K562 (cell line): ENCODE data around the gene RIN3. TPM values are rescaled to one million over a fixed set of nuclear protein-coding genes. Genes with fewer than 3 reads are reported as not detected.

ENCODE experiments used
- ATAC-seq: fragments of 200-7000 bp; cut with Tn5 transposase; 3 replicates; pipeline ENCODE4 v1.9.1; 2020; ENCODE audit warnings: moderate library complexity
- BruUV-seq: library from RNA; stranded (reverse); fragments of 400-500 nt; replicated peaks from 2 replicates; lab custom pipeline; 2021; lab: Mats Ljungman, UMichigan
- CTCF ChIA-PET: fragments of 300-600 bp; formaldehyde crosslinking; extraction: SDS; loops from one replicate; lab custom pipeline; 2021; ENCODE audit warnings: low intra/inter-chr PET ratio; lab: Yijun Ruan, JAX
- POLR2A ChIA-PET: fragments of 300-600, 350-650 bp; sonication (Branson Sonifier 250); formaldehyde crosslinking; extraction: SDS; loops from one replicate; lab custom pipeline; 2021; ENCODE audit warnings: antibody characterized with exemption, inconsistent platforms; lab: Yijun Ruan, JAX
- DNase-seq, 4 experiments: peaks; one replicate each; pipeline versions ENCODE4 v3.0.0 to v3.0.0-alpha.2; 2011 to 2018; ENCODE audit warnings: low spot score in 3 of 4, mixed read lengths in 3 of 4; ENCODE audit errors: extremely low read depth in 1 of 4
- FAIRE-seq: peaks from 2 replicates; lab custom pipeline; 2011; peaks lifted over from hg19 to GRCh38; lab: Jason Lieb, UNC
- H2AFZ ChIP-seq: 2 replicates; pipeline ENCODE4 v1.6.0; 2011; ENCODE audit warnings: low read depth, low read length, control low read depth, inconsistent platforms
- H3K27ac ChIP-seq: fragments of 200-600 bp; 3 replicates; pipeline ENCODE4 v1.8.0; 2011; ENCODE audit warnings: low read depth, mild to moderate bottlenecking, control low read depth, inconsistent platforms, low read length, moderate library complexity, mixed read lengths; ENCODE audit errors: extremely low read depth
- H3K27me3 ChIP-seq, 2 experiments: fragments of 300-600 bp in 1 of 2; 2 replicates in 1 of 2; 3 replicates in 1 of 2; pipeline versions ENCODE4 v1.6.0 to v1.8.0; 2011; ENCODE audit warnings: inconsistent platforms in 2 of 2, low read length in 2 of 2, mild to moderate bottlenecking in 1 of 2, mixed read lengths in 1 of 2, moderate library complexity in 1 of 2; ENCODE audit not compliant: control insufficient read depth in 2 of 2, insufficient read depth in 2 of 2
- H3K36me3 ChIP-seq: fragments of 300-600 bp; 3 replicates; pipeline ENCODE4 v1.8.0; 2011; ENCODE audit warnings: mild to moderate bottlenecking, low read length, inconsistent platforms; ENCODE audit not compliant: control insufficient read depth, insufficient read depth
- H3K4me1 ChIP-seq, 2 experiments: fragments of 200-600 bp in 1 of 2; replicated peaks in 1 of 2; 2 replicates in 1 of 2; 3 replicates in 1 of 2; pipeline versions ENCODE4 v1.5.1 to v1.8.0; 2011; ENCODE audit warnings: inconsistent platforms in 2 of 2, low read length in 2 of 2, mild to moderate bottlenecking in 1 of 2, mixed read lengths in 1 of 2, moderate library complexity in 1 of 2; ENCODE audit not compliant: control insufficient read depth in 2 of 2, insufficient read depth in 2 of 2
- H3K4me2 ChIP-seq: 2 replicates; pipeline ENCODE4 v1.6.1; 2011; ENCODE audit warnings: low read length, control low read depth, inconsistent platforms, mixed read lengths; ENCODE audit not compliant: insufficient read depth
- H3K4me3 ChIP-seq: fragments of 200-600 bp; sonication (generic), shearing (Covaris generic); 2 replicates; pipeline ENCODE4 v1.5.1; 2016; ENCODE audit warnings: control low read depth, inconsistent platforms
- H3K79me2 ChIP-seq: fragments of 200-600 bp; 3 replicates; pipeline ENCODE4 v1.8.0; 2011; ENCODE audit warnings: low read length, inconsistent platforms; ENCODE audit not compliant: control insufficient read depth, insufficient read depth
- H3K9ac ChIP-seq, 2 experiments: 2 replicates each; pipeline versions ENCODE4 v1.6.0 to v1.6.1; 2011; ENCODE audit warnings: low read depth in 2 of 2, low read length in 2 of 2, control low read depth in 1 of 2, inconsistent platforms in 1 of 2, mild to moderate bottlenecking in 1 of 2, mixed read lengths in 1 of 2; ENCODE audit not compliant: insufficient read depth in 1 of 2
- H3K9me1 ChIP-seq: one replicate; pipeline ENCODE4 v1.6.0; 2011; ENCODE audit warnings: inconsistent platforms, mild to moderate bottlenecking, low read length, moderate library complexity; ENCODE audit not compliant: control insufficient read depth, insufficient read depth
- H3K9me3 ChIP-seq: replicated peaks from 2 replicates; pipeline ENCODE4 v1.5.1; 2011; ENCODE audit warnings: low read depth, low read length, inconsistent platforms; ENCODE audit not compliant: control insufficient read depth, insufficient read depth
- H4K20me1 ChIP-seq: replicated peaks from 2 replicates; pipeline ENCODE4 v1.6.1; 2011; ENCODE audit warnings: low read length, inconsistent platforms, mixed read lengths; ENCODE audit not compliant: control insufficient read depth, insufficient read depth
- ATF4 ChIP-seq: fragments of 450-650 bp; formaldehyde crosslinking; IDR thresholded peaks from 2 replicates; pipeline ENCODE4 v1.4.0; 2022; ENCODE audit warnings: mild to moderate bottlenecking, moderate library complexity
- FOSL1 ChIP-seq: fragments of 200-800 bp; sonication (Bioruptor generic); conservative IDR thresholded peaks from 2 replicates; pipeline ENCODE4 v1.6.1; 2016; ENCODE audit warnings: missing genetic modification characterization, missing compliant biosample characterization
- FOXA3 ChIP-seq, 2 experiments: fragments of 450-650 bp in 1 of 2; sonication (generic) in 1 of 2; formaldehyde crosslinking; IDR thresholded peaks in 1 of 2; conservative IDR thresholded peaks in 1 of 2; 2 replicates each; pipeline versions ENCODE4 v1.4.0 to v1.8.0; 2020 to 2022; ENCODE audit warnings: mild to moderate bottlenecking in 2 of 2, missing genetic modification reagents in 1 of 2
- HBP1 ChIP-seq: fragments of 450-650 bp; formaldehyde crosslinking; IDR thresholded peaks from 2 replicates; pipeline ENCODE4 v1.4.0; 2022; ENCODE audit warnings: missing genetic modification characterization
- JUND ChIP-seq, 2 experiments: IDR thresholded peaks; 2 replicates in 1 of 2; 3 replicates in 1 of 2; pipeline ENCODE4 v1.6.1; 2011; ENCODE audit warnings: borderline replicate concordance in 2 of 2, low read depth in 2 of 2, low read length in 2 of 2, improper control_type of control experiment in 1 of 2, missing biosample characterization in 1 of 2, missing genetic modification characterization in 1 of 2, missing genetic modification reagents in 1 of 2
- NR3C1 ChIP-seq: sonication (generic); formaldehyde crosslinking; IDR thresholded peaks from 2 replicates; pipeline ENCODE4 v1.8.1; 2022; ENCODE audit warnings: missing genetic modification reagents
- TCFL5 ChIP-seq: fragments of 250-450 bp; sonication (Bioruptor Pico); conservative IDR thresholded peaks from 2 replicates; pipeline ENCODE4 v1.6.1; 2021; ENCODE audit warnings: mild to moderate bottlenecking, moderate library complexity, matching md5 sums
- ZBTB8A ChIP-seq: fragments of 450-650 bp; IDR thresholded peaks from 2 replicates; pipeline ENCODE4 v1.6.1; 2018; ENCODE audit warnings: mild to moderate bottlenecking, moderate library complexity; ENCODE audit not compliant: partially characterized antibody
- ZNF217 ChIP-seq: sonication (generic); formaldehyde crosslinking; IDR thresholded peaks from 2 replicates; pipeline ENCODE4 v1.8.0; 2022; ENCODE audit warnings: mild to moderate bottlenecking, missing genetic modification reagents
- ZNF507 ChIP-seq: conservative IDR thresholded peaks from 2 replicates; pipeline ENCODE4 v1.6.1; 2017; ENCODE audit warnings: missing genetic modification characterization, missing compliant biosample characterization
- ZNF77 ChIP-seq: fragments of 250-450 bp; sonication (Bioruptor Pico); IDR thresholded peaks from 2 replicates; pipeline ENCODE4 v1.5.0; 2020
- WGBS: fragments of 100-300 bp; shearing (Covaris generic); methylation state at CpG from one replicate; pipeline ENCODE4 v1.1.6; 2016; ENCODE audit warnings: low coverage, mixed read lengths; ENCODE audit not compliant: insufficient coverage; ENCODE audit errors: missing lambda C conversion rate; 5-methylcytosine and 5-hydroxymethylcytosine counted together
- in situ Hi-C: fragments of 300-500 bp; cut with MboI; formaldehyde crosslinking; loops from 4 replicates; pipeline ENCODE4 v1.15.0; 2018; ENCODE audit warnings: inconsistent platforms, mixed read lengths
- intact Hi-C: fragments of 100-400 bp; cut with micrococcal nuclease; formaldehyde crosslinking; loops from 2 replicates; pipeline ENCODE4 v1.14.2; 2022
- polyA plus RNA-seq, 8 experiments: library from polyadenylated mRNA; depleted of rRNA in 4 of 8; stranded (reverse) in 5 of 8; unstranded in 3 of 8; fragments of >200 nt; fragmentation: Nextera tagmentation in 2 of 8; fragmentation: Illumina TruSeq in 1 of 8; extraction: Ambion mirVana in 2 of 8; extraction: Trizol in 1 of 8; gene quantifications; 2 replicates each; pipeline versions ENCODE4 v1.2.1 to v1.2.3, GENCODE V29; 2011 to 2014; ENCODE audit warnings: inconsistent platforms in 1 of 8, missing spikeins in 1 of 8
- total RNA-seq, 7 experiments: library from RNA; depleted of rRNA in 6 of 7; stranded (reverse); fragments of >200 nt in 6 of 7; fragmentation: Illumina TruSeq in 2 of 7; extraction: Trizol in 2 of 7; gene quantifications; 2 replicates each; pipeline versions ENCODE4 v1.2.1 to v1.2.3, GENCODE V29; 2011 to 2021; ENCODE audit warnings: low replicate concordance in 1 of 7
- TF ChIP-seq, protein P1 (sequence below): fragments of 250-450 bp; sonication (Bioruptor Pico); IDR thresholded peaks from 2 replicates; pipeline ENCODE4 v1.5.0; 2020; ENCODE audit warnings: mild to moderate bottlenecking
- TF ChIP-seq, protein P2 (sequence below): sonication (generic); formaldehyde crosslinking; IDR thresholded peaks from 2 replicates; pipeline ENCODE4 v1.8.1; 2023; ENCODE audit warnings: mild to moderate bottlenecking, missing genetic modification reagents

Gene RIN3
- total and polyA plus RNA-seq, 9 of the 15 experiments (the other 6 are each of a cell fraction or from before 2014, with no cell fraction given) = 0.01 to 0.49 (median 0.08) TPM; not detected in 5

DNA sequence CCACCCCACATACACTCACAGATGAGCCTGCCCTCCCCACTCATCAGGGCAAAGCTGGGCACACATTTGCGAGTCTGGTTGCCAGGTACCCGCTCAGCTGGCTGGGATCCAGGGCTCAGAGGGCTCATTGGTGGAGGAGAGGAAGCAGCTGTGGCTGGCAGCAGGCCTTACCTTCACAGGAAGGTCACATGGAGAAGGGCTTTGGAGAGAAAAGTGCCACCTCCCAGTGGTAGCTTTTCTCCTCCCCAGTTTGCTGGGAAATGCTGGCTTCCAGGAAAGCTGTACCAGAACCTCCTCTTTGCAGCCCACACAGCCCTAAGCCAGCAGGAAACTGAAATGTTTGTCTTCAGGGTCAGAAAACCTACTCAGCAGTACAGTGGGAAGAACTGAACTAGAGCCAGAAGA is 179.2 kb downstream of the RIN3 start (continued):
- TF ChIP-seq, protein P1, sequence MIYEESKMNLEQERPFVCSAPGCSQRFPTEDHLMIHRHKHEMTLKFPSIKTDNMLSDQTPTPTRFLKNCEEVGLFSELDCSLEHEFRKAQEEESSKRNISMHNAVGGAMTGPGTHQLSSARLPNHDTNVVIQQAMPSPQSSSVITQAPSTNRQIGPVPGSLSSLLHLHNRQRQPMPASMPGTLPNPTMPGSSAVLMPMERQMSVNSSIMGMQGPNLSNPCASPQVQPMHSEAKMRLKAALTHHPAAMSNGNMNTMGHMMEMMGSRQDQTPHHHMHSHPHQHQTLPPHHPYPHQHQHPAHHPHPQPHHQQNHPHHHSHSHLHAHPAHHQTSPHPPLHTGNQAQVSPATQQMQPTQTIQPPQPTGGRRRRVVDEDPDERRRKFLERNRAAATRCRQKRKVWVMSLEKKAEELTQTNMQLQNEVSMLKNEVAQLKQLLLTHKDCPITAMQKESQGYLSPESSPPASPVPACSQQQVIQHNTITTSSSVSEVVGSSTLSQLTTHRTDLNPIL (CRISPR knock-in tag) = no peak
- TF ChIP-seq, protein P2, sequence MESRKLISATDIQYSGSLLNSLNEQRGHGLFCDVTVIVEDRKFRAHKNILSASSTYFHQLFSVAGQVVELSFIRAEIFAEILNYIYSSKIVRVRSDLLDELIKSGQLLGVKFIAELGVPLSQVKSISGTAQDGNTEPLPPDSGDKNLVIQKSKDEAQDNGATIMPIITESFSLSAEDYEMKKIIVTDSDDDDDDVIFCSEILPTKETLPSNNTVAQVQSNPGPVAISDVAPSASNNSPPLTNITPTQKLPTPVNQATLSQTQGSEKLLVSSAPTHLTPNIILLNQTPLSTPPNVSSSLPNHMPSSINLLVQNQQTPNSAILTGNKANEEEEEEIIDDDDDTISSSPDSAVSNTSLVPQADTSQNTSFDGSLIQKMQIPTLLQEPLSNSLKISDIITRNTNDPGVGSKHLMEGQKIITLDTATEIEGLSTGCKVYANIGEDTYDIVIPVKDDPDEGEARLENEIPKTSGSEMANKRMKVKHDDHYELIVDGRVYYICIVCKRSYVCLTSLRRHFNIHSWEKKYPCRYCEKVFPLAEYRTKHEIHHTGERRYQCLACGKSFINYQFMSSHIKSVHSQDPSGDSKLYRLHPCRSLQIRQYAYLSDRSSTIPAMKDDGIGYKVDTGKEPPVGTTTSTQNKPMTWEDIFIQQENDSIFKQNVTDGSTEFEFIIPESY = no peak
- TF ChIP-seq, all 486 proteins: peak for 0

DNA sequence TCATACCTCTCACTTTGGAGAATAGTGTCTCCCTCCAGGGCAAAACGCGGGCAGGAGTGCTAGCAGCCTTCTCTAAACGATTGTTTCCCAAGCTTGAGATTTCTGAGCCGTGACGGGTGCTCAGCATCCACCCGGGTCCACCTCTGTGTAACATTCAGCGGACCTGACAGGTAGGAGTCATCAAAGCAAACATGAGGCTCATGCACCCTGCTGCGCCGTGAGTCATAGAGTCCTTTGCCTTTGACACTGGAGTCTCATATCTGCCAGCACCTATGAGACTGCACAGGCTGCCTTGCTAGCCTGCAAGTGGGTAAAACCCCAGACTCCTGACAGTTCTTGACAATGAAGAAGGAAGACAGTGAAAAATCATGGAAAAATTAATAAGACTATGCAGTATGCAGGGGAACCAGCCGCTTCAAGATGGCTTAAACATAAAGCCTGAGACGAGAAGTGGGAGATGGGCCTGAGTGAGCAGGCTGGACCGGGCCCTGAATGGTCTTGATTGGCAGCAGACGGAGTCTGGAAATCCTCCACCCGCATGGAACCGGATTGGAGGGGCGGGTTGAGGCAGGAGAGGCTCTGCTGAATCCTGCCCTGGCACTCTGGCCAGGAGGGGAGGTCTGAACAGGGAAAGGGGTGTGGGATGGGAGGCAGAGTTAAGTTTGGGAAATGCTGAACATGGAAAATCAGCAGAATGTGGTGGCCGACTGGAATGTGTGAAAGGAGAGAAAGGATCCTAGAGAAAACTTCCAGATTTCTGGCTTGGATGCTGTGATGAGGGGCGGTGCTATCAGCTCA is 180.6 kb downstream of the RIN3 start:
- Histone ChIP-seq H3K9me1 (no peaks in the 10 kb centered on the region), H3K36me3 (no peaks in the 10 kb centered on the region), H2AFZ (no peak overlapping the region), H3K4me2 (no peak overlapping the region), H3K9ac (no peak overlapping the region), H4K20me1 (no peaks in the 10 kb centered on the region), H3K9me3 (no peaks in the 10 kb centered on the region), H3K79me2 (no peaks in the 10 kb centered on the region), H3K27ac (no peak overlapping the region), H3K4me1 (no peaks in the 10 kb centered on the region), H3K4me3 (no peak overlapping the region), H3K27me3 (peaks cover 0 to 31% of the 10 kb centered on the region in 2 experiments; a peak in 3 of 5 replicates)
- BruUV-seq = no TSS peak
- intact Hi-C loops (no loop called here), in situ Hi-C loops (no loop called here)
- CTCF ChIA-PET = no interaction called here
- ATAC-seq (no peak), DNase-seq (peak in 1 of 4 experiments; percentile 8), FAIRE-seq (no peak)
- POLR2A ChIA-PET = no interaction called here
- under 1% methylated on average over 17 of the region's 18 CpGs for WGBS
- TF ChIP-seq JUND (IDR thresholded peaks at IDR 0.05; ENCODE audit: borderline replicate concordance, low read depth, low read length) (no peak), JUND (tag; IDR thresholded peaks at IDR 0.05; ENCODE audit: borderline replicate concordance, low read depth, low read length) (peak; percentile 33; the same call in 1 of the 3 replicates), NR3C1 (CRISPR knock-in tag) (no peak), ZNF507 (tag) (no peak), TCFL5 (CRISPR knock-in tag) (no peak), ATF4 (CRISPR knock-in tag) (no peak), ZNF217 (no peak), ZBTB8A (no peak), HBP1 (CRISPR knock-in tag) (no peak), FOSL1 (tag) (0 out of 2 replicates have a peak, but pooled peaks have one; percentile 17), FOXA3 (CRISPR knock-in tag; conservative IDR thresholded peaks at IDR 0.05 in 1 of 2, IDR thresholded peaks at IDR 0.05 in 1 of 2) (peak in 1 of 2 experiments; percentile 80; a peak in 2 of 4 replicates), ZNF77 (CRISPR knock-in tag) (no peak)
